ENCODE results near the gene PGK1.

DNA sequence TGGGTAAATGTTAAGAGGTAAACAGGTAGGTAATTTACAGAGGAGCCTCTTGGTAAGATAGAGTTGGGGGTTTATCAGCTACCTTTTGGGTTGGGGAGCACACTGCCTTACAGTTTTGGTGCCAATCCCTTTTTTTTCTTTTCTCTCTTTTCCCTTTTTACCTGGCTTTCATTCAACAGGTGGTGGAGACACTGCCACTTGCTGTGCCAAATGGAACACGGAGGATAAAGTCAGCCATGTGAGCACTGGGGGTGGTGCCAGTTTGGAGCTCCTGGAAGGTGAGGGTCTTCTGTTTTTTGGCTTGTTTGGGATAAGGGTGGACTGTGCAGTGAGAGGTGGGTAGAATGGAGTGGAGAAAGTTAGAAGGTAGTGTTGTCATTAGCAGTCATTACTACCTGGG lies 21.1 kb downstream of the PGK1 start:
- TF ChIP-seq, protein P1, sequence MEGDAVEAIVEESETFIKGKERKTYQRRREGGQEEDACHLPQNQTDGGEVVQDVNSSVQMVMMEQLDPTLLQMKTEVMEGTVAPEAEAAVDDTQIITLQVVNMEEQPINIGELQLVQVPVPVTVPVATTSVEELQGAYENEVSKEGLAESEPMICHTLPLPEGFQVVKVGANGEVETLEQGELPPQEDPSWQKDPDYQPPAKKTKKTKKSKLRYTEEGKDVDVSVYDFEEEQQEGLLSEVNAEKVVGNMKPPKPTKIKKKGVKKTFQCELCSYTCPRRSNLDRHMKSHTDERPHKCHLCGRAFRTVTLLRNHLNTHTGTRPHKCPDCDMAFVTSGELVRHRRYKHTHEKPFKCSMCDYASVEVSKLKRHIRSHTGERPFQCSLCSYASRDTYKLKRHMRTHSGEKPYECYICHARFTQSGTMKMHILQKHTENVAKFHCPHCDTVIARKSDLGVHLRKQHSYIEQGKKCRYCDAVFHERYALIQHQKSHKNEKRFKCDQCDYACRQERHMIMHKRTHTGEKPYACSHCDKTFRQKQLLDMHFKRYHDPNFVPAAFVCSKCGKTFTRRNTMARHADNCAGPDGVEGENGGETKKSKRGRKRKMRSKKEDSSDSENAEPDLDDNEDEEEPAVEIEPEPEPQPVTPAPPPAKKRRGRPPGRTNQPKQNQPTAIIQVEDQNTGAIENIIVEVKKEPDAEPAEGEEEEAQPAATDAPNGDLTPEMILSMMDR (IDR thresholded peaks at IDR 0.05) = no peak
- TF ChIP-seq POLR2A (IDR thresholded peaks at IDR 0.05) = no peak

All from heart left ventricle (tissue), 13 donors.